MG63 (cell line): ENCODE measurements around the gene ARHGAP1. TPM values are rescaled to one million over a fixed set of nuclear protein-coding genes. Genes with fewer than 3 reads are reported as not detected.
"Not testable (repeated sequence)": the region's sequence is repeated elsewhere in the genome, so short reads cannot be mapped to it uniquely, and the experiment has no call there.

Source experiments
- DNase-seq: peaks from one replicate; pipeline ENCODE4 v3.0.0-alpha.2; 2020
- H3K27me3 ChIP-seq: fragments of 250-450 bp; sonication (Bioruptor Pico); 2 replicates; pipeline ENCODE4 v1.5.1; 2020; ENCODE audit warnings: mild to moderate bottlenecking, moderate library complexity
- H3K36me3 ChIP-seq: fragments of 250-450 bp; sonication (Bioruptor Pico); 2 replicates; pipeline ENCODE4 v1.5.1; 2020; ENCODE audit warnings: mild to moderate bottlenecking, moderate library complexity
- H3K4me3 ChIP-seq: fragments of 250-450 bp; sonication (Bioruptor Pico); 2 replicates; pipeline ENCODE4 v1.5.1; 2020; ENCODE audit warnings: mild to moderate bottlenecking, moderate library complexity
- H3K9me3 ChIP-seq: fragments of 250-450 bp; sonication (Bioruptor Pico); 2 replicates; pipeline ENCODE4 v1.5.1; 2020; ENCODE audit warnings: mild to moderate bottlenecking, moderate library complexity
- total RNA-seq: library from RNA; depleted of rRNA; stranded (reverse); fragments of >200 nt; shearing (Covaris generic); gene quantifications from 2 replicates; pipeline ENCODE4 v1.2.3, GENCODE V29; 2014; ENCODE audit warnings: low replicate concordance

The ARHGAP1 gene
- total RNA-seq, 1 experiment from 2014 or later: 6.3 TPM

- no peak for DNase-seq
- no peaks in the 10 kb centered on the region for H3K9me3 ChIP-seq
- H3K36me3 ChIP-seq: no peaks in the 10 kb centered on the region
- H3K4me3 ChIP-seq: no peak overlapping the region
- no peaks in the 10 kb centered on the region for H3K27me3 ChIP-seq
These were observed 27.7 kb upstream of the ARHGAP1 start for GRCh38 chr11:46727952-46728658.

GRCh38 chr11:46726206-46726862, 25.9 kb upstream of the ARHGAP1 start:
- H3K36me3 ChIP-seq: no peaks in the 10 kb centered on the region
- H3K27me3 ChIP-seq: no peaks in the 10 kb centered on the region
- H3K4me3 ChIP-seq: no peak overlapping the region
- no peaks in the 10 kb centered on the region for H3K9me3 ChIP-seq
- DNase-seq: no peak

DNA sequence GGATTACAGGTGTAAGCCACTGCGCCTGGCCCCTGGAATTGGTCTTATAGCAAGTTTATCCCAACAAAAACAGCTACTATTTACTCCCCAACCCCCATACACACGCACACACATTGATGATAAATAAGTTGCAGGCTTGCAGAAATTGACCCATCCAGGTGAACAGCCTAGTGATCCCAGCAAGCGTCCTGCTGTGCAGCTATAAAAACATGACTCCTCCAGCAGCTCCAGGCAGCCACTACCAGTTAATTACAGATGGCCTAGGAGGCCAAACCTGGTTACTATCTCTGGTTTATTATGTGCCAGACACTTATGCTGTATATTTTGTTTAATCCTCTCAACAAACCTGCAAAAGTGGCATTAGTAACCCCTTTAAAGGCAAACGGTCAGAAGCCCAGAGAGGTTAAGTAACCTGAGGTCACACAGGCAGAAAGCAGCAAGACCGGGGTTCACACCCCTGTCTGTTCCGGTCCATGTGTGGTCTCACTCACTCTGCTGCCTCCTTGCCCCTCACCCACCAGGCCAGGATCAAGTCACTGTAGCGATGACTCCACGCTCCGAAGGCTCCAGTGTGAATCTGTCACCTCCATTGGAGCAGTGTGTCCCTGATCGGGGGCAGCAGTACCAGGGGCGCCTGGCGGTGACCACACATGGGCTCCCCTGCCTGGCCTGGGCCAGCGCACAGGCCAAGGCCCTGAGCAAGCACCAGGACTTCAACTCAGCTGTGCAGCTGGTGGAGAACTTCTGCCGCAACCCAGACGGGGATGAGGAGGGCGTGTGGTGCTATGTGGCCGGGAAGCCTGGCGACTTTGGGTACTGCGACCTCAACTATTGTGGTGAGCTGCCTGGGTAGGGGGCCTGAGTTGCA, 25.2 kb upstream of the ARHGAP1 start:
- Histone ChIP-seq H3K27me3 (no peaks in the 10 kb centered on the region), H3K9me3 (no peaks in the 10 kb centered on the region), H3K4me3 (no peak overlapping the region), H3K36me3 (no peaks in the 10 kb centered on the region)
- no peak for DNase-seq

DNA sequence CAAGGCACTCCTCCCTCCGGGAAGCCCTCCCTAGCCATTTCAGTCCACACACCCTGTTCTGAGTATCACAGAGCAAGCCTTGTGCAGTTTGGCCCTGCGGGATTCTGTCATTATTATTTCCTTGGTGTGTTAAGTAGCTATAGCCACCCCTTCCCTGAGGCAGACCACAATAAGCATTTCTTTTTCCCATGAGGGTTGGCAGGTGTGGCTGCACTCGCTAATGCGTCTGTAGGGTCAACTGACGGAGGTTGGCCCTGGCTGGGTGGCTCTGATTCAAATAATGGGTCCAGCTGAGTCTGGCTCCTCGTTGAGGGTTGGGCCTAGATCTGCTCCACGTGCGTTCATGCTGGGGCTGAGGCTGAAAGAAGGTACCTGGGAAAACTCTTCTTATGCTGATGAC, 23.7 kb upstream of the ARHGAP1 start:
- no peak for DNase-seq

DNA sequence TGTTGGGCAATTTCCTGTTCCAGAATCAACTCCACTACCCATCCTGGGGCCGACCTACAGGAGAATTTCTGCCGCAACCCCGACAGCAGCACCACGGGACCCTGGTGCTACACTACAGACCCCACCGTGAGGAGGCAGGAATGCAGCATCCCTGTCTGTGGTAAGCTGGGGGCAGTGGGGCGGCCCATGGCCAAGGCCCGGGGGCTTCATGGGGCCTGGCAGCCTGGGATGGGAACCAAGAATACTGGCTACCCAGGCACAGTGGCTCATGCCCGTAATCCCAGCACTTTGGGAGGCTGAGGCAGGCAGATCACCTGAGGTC, 22.9 kb upstream of the ARHGAP1 start:
- Histone ChIP-seq H3K4me3 (no peak overlapping the region), H3K27me3 (no peaks in the 10 kb centered on the region), H3K9me3 (no peaks in the 10 kb centered on the region), H3K36me3 (no peaks in the 10 kb centered on the region)
- no peak for DNase-seq

More for the DNA sequence above, 23.7 kb upstream of the ARHGAP1 start:
- no peak overlapping the region for H3K4me3 ChIP-seq
- H3K9me3 ChIP-seq: no peaks in the 10 kb centered on the region
- no peaks in the 10 kb centered on the region for H3K27me3 ChIP-seq
- no peaks in the 10 kb centered on the region for H3K36me3 ChIP-seq

DNA sequence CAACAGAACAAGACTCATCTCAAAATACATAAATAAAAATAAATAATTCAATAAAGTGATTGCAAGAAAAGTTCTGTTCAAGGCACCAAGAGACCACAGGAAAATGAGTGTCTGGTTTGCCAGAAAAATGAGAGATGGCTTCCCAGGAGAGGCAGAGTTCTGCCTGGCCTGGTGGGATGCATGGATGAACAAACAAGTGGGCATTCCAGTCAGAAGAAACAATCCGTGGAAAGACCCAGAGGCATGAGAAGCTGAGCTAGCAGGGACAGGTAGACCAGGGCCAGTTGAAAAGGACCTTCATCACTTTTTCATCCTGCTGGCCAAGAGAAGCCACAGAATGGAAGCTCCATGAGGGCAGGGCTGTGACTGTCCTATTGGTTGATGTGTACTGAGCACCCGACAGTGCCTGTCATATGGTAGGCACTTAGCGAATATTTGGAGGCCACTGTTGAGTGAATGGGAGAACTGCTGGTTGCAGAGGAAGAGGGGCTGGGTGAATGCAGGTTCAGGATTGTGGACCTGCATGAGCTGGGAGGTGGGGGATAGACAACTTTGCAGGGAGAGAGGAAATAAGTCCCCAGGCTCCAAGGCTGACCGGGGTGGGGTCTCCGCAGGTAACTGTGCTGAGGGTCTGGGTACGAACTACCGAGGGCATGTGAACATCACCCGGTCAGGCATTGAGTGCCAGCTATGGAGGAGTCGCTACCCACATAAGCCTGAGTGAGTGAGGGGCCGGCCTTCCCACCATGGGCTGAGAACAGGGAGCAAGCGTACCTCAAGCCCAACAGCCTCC, 22.3 kb upstream of the ARHGAP1 start:
- Histone ChIP-seq H3K27me3 (no peaks in the 10 kb centered on the region), H3K9me3 (no peaks in the 10 kb centered on the region)
- no peak for DNase-seq

GRCh38 chr11:46721286-46721685, 20.9 kb upstream of the ARHGAP1 start:
- H3K27me3 ChIP-seq: no peaks in the 10 kb centered on the region

More for the DNA sequence above, 22.3 kb upstream of the ARHGAP1 start:
- no peak overlapping the region for H3K4me3 ChIP-seq
- no peaks in the 10 kb centered on the region for H3K36me3 ChIP-seq

GRCh38 chr11:46719543-46720218, 19.3 kb upstream of the ARHGAP1 start:
- no peaks in the 10 kb centered on the region for H3K36me3 ChIP-seq
- no peaks in the 10 kb centered on the region for H3K27me3 ChIP-seq
- no peak overlapping the region for H3K4me3 ChIP-seq
- no peaks in the 10 kb centered on the region for H3K9me3 ChIP-seq
- DNase-seq: no peak

More at GRCh38 chr11:46721286-46721685, 20.9 kb upstream of the ARHGAP1 start:
- no peak for DNase-seq
- no peaks in the 10 kb centered on the region for H3K9me3 ChIP-seq
- no peaks in the 10 kb centered on the region for H3K36me3 ChIP-seq
- H3K4me3 ChIP-seq: no peak overlapping the region

GRCh38 chr11:46719048-46719542, 18.7 kb upstream of the ARHGAP1 start, which contains the start of gene F2:
TSS of gene F2 (plus strand) at chr11:46719213. CDS start at chr11:46719236, 23 bp downstream.
- H3K27me3 ChIP-seq: no peaks in the 10 kb centered on the region
- H3K4me3 ChIP-seq: no peak within 1 kb of the TSS
- no peaks in the 10 kb centered on the region for H3K9me3 ChIP-seq
- no peak for DNase-seq
- no peaks in the 10 kb centered on the region for H3K36me3 ChIP-seq

DNA sequence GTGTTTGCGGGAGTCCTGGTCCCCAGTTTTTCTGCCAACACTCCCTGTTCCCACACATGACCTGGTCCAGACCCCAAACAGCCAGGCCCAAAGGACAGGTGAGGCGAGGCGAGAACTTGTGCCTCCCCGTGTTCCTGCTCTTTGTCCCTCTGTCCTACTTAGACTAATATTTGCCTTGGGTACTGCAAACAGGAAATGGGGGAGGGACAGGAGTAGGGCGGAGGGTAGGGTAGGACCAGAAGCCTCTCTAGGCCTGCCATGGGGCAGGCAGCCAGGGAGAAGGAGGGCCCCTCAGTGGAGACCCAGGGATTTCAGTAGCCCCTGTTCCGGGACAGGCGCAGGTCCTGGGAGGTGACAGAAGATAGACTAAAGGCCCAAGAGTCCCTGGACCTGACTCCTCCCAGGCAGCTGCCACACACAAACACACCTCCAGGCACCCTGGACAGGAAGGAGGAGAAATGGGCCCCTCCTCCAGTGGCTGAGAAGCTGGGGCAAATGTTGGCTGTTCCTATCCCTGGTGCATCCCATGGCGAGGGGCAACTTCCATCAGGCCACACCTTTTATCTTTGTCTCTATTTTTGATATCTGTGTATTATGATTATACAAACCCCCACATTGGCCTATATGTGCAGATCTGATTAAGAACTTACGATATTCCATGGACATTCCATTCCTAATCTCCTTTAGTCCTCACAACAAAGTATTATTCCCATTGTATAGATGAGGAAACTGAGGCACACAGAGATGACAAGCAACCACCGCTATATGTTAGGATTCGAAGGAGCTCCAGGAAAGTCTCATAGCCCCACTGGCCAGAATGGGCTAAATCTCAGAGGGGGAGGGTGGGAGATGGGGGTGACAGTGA, 18.0 kb upstream of the ARHGAP1 start:
- DNase-seq: no peak
- H3K27me3 ChIP-seq: no peaks in the 10 kb centered on the region
- no peaks in the 10 kb centered on the region for H3K36me3 ChIP-seq
- H3K4me3 ChIP-seq: no peak overlapping the region
- no peaks in the 10 kb centered on the region for H3K9me3 ChIP-seq

GRCh38 chr11:46717825-46718154, 17.4 kb upstream of the ARHGAP1 start:
- not testable (repeated sequence) for H3K4me3 ChIP-seq, H3K36me3 ChIP-seq, H3K27me3 ChIP-seq, DNase-seq, H3K9me3 ChIP-seq

GRCh38 chr11:46712874-46713576, 12.6 kb upstream of the ARHGAP1 start:
- DNase-seq: no peak
- Histone ChIP-seq H3K36me3 (no peaks in the 10 kb centered on the region; the same call in 1 of the 2 replicates), H3K9me3 (no peaks in the 10 kb centered on the region), H3K27me3 (no peaks in the 10 kb centered on the region), H3K4me3 (no peak overlapping the region)

DNA sequence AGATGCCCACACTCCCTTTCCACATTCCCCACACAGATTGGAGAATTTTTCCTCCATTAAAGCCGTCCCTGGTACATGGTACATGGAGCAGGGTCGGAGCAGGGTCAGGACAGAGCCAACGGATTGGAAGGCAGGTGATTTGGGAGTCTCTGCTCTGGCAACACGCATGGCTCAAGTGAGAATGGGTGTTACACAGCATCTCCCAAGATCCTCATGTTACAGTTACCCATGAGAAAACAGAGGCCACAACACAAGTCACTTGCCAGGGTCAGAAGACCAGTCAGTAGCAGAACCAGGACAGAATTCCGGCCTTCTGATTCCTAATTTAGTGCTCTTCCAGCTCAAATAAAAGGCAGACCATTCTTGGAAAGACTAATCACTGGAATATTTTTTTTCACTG, 10.9 kb upstream of the ARHGAP1 start:
- Histone ChIP-seq H3K9me3 (no peaks in the 10 kb centered on the region), H3K36me3 (peaks cover 2% of the 10 kb centered on the region; the same call in 1 of the 2 replicates), H3K27me3 (no peaks in the 10 kb centered on the region), H3K4me3 (no peak overlapping the region)
- no peak for DNase-seq

- H3K27me3 ChIP-seq: no peaks in the 10 kb centered on the region
- H3K9me3 ChIP-seq: no peaks in the 10 kb centered on the region
- no peak overlapping the region for H3K4me3 ChIP-seq
- DNase-seq: peak; percentile 86
- peaks cover 6% of the 10 kb centered on the region for H3K36me3 ChIP-seq
These were observed 10.4 kb upstream of the ARHGAP1 start for GRCh38 chr11:46710821-46711269.

- H3K4me3 ChIP-seq, DNase-seq, H3K9me3 ChIP-seq, H3K27me3 ChIP-seq: not testable (repeated sequence)
- peaks cover 19% of the 10 kb centered on the region for H3K36me3 ChIP-seq
These were observed 8.9 kb upstream of the ARHGAP1 start for GRCh38 chr11:46709351-46709750.
